ENCODE data around the gene ATP1A4.

DNA sequence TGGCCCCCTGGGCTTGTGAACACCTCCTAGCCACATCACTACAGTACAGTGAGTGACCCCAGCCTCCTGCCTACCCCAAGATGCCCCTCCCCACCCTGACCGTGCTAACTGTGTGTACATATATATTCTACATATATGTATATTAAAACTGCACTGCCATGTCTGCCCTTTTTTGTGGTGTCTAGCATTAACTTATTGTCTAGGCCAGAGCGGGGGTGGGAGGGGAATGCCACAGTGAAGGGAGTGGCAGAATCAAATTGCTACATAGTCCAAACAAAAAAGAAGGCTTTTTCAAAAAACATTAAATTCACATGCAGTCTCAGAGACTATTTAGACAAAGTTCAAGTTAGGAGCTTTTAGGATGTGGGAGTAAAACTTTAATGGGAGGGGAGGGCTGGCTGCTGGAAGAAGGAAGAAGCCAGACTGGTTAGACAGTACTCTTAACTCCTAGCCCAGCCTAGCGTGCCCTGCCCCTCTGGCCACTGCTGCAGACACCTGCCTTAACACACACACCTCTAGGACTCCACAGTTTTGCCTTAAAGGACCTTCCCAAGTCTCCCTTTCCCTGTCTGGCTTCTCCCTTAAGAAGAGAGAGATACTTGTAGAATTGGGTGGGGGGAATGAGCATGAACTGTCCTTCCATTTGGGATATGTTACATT is 63.2 kb downstream of the ATP1A4 start:
- no peak for TF ChIP-seq CTCF (IDR thresholded peaks at IDR 0.05)
- no peak for TF ChIP-seq POLR2A (IDR thresholded peaks at IDR 0.05)
- no peak for TF ChIP-seq EP300 (IDR thresholded peaks at IDR 0.05)
- TF ChIP-seq POLR2AphosphoS5 (IDR thresholded peaks at IDR 0.05): no peak

Measured in stomach (tissue), 4 donors.